GM23338 (cell line): ENCODE results near the gene PPP1R3F. TPM values are rescaled to one million over a fixed set of nuclear protein-coding genes. Genes with fewer than 3 reads are reported as not detected.

Experiments
- ATAC-seq: fragments of 200-7000 bp; cut with Tn5 transposase; 3 replicates; pipeline ENCODE4 v1.9.1; 2020
- DNase-seq: peaks from one replicate; pipeline ENCODE4 v3.0.0-alpha.2; 2015; ENCODE audit warnings: low spot score
- H2AFZ ChIP-seq: fragments of 200-600 bp; sonication (generic); 2 replicates; pipeline ENCODE4 v1.8.0; 2016; ENCODE audit warnings: antibody characterized with exemption, mild to moderate bottlenecking, moderate library complexity
- H3F3A ChIP-seq: fragments of 200-600 bp; sonication (generic); replicated peaks from 2 replicates; pipeline ENCODE4 v1.8.0; 2017; ENCODE audit warnings: antibody characterized with exemption, mixed run types, low read depth
- H3K27ac ChIP-seq: fragments of 200-600 bp; sonication (generic); 2 replicates; pipeline ENCODE4 v1.6.1; 2016; ENCODE audit warnings: low read depth
- H3K27me3 ChIP-seq: fragments of 200-600 bp; sonication (generic); 2 replicates; pipeline ENCODE4 v1.8.0; 2016; ENCODE audit warnings: mild to moderate bottlenecking, mixed run types, moderate library complexity; ENCODE audit not compliant: insufficient read depth
- H3K36me3 ChIP-seq: fragments of 200-600 bp; sonication (generic); 2 replicates; pipeline ENCODE4 v1.8.0; 2016; ENCODE audit warnings: mild to moderate bottlenecking; ENCODE audit not compliant: insufficient read depth
- H3K4me1 ChIP-seq: fragments of 200-600 bp; sonication (generic); 2 replicates; pipeline ENCODE4 v1.8.0; 2016; ENCODE audit warnings: mild to moderate bottlenecking, moderate library complexity; ENCODE audit not compliant: insufficient read depth
- H3K4me2 ChIP-seq: fragments of 200-600 bp; sonication (generic); 2 replicates; pipeline ENCODE4 v1.7.1; 2017; ENCODE audit warnings: mixed run types
- H3K4me3 ChIP-seq: fragments of 200-600 bp; sonication (generic); 2 replicates; pipeline ENCODE4 v1.6.1; 2016; ENCODE audit warnings: mixed run types
- H3K79me2 ChIP-seq: fragments of 200-600 bp; sonication (generic); replicated peaks from 2 replicates; pipeline ENCODE4 v1.8.0; 2017; ENCODE audit warnings: mild to moderate bottlenecking; ENCODE audit not compliant: insufficient read depth
- H3K9me2 ChIP-seq: fragments of 200-600 bp; sonication (generic); 2 replicates; pipeline ENCODE4 v1.8.0; 2017; ENCODE audit not compliant: insufficient read depth
- H4K20me1 ChIP-seq: fragments of 200-600 bp; sonication (generic); replicated peaks from 2 replicates; pipeline ENCODE4 v1.8.0; 2017; ENCODE audit warnings: mild to moderate bottlenecking; ENCODE audit not compliant: insufficient read depth
- H3K27ac Mint-ChIP-seq: 2 replicates; pipeline ENCODE4 v1.8.0; 2020; ENCODE audit warnings: inconsistent platforms, mild to moderate bottlenecking, moderate library complexity, mixed read lengths
- H3K27me3 Mint-ChIP-seq: 3 replicates; pipeline ENCODE4 v1.8.0; 2022; ENCODE audit warnings: low read depth, mild to moderate bottlenecking, moderate library complexity, mixed read lengths, inconsistent platforms; ENCODE audit not compliant: insufficient read depth, poor library complexity
- H3K36me3 Mint-ChIP-seq: 3 replicates; pipeline ENCODE4 v1.8.0; 2021; ENCODE audit warnings: low read depth, mild to moderate bottlenecking, inconsistent platforms, moderate library complexity, mixed read lengths
- H3K4me1 Mint-ChIP-seq: 3 replicates; pipeline ENCODE4 v1.8.0; 2020; ENCODE audit warnings: mild to moderate bottlenecking, inconsistent platforms, mixed read lengths
- H3K4me3 Mint-ChIP-seq: 3 replicates; pipeline ENCODE4 v1.8.0; 2021; ENCODE audit warnings: moderate library complexity, mild to moderate bottlenecking, inconsistent platforms, mixed read lengths
- H3K9me3 Mint-ChIP-seq: 3 replicates; pipeline ENCODE4 v1.8.0; 2020; ENCODE audit warnings: moderate library complexity, mild to moderate bottlenecking, inconsistent platforms, mixed read lengths
- CREB1 ChIP-seq: fragments of 250-450 bp; sonication (Bioruptor Pico); IDR thresholded peaks from 2 replicates; pipeline ENCODE4 v1.5.0; 2020; ENCODE audit warnings: low read depth, mild to moderate bottlenecking, moderate library complexity
- EZH2 ChIP-seq: fragments of 200-600 bp; sonication (generic); IDR thresholded peaks from one replicate; pipeline ENCODE4 v1.8.0; 2017; ENCODE audit warnings: antibody characterized with exemption, mild to moderate bottlenecking, low read depth; ENCODE audit not compliant: unreplicated experiment
- EZH2phosphoT487 ChIP-seq: fragments of 200-600 bp; sonication (generic); IDR thresholded peaks from one replicate; pipeline ENCODE4 v1.8.1; 2018; ENCODE audit warnings: antibody characterized with exemption; ENCODE audit not compliant: unreplicated experiment
- NANOG ChIP-seq: IDR thresholded peaks from 2 replicates; pipeline ENCODE4 v1.6.1; 2016; ENCODE audit warnings: antibody characterized with exemption, borderline replicate concordance
- POLR2AphosphoS5 ChIP-seq: IDR thresholded peaks from 2 replicates; pipeline ENCODE4 v1.6.1; 2016; ENCODE audit warnings: antibody characterized with exemption, low read depth
- ZNF114 ChIP-seq: fragments of 250-450 bp; sonication (Bioruptor Pico); IDR thresholded peaks from 2 replicates; pipeline ENCODE4 v1.5.0; 2020; ENCODE audit warnings: mild to moderate bottlenecking, moderate library complexity
- ZNF331 ChIP-seq: fragments of 250-450 bp; sonication (Bioruptor Pico); IDR thresholded peaks from 2 replicates; pipeline ENCODE4 v1.5.0; 2020; ENCODE audit warnings: low read depth, mild to moderate bottlenecking, moderate library complexity
- ZNF462 ChIP-seq: fragments of 250-450 bp; sonication (Bioruptor Pico); IDR thresholded peaks from 2 replicates; pipeline ENCODE4 v1.5.0; 2020; ENCODE audit warnings: mild to moderate bottlenecking, moderate library complexity
- polyA plus RNA-seq: library from polyadenylated mRNA; unstranded; fragments of >200 nt; fragmentation: Nextera tagmentation; extraction: Ambion mirVana; gene quantifications from 2 replicates; pipeline ENCODE4 v1.2.1, GENCODE V29; 2016
- total RNA-seq: library from RNA; depleted of rRNA; stranded (reverse); fragments of >200 nt; shearing (Covaris generic); gene quantifications from 2 replicates; pipeline ENCODE4 v1.2.3, GENCODE V29; 2014

PPP1R3F gene
- total and polyA plus RNA-seq, 2 experiments from 2014 or later: 3.1 to 11.3 TPM

- TF ChIP-seq ZNF462 (CRISPR knock-in tag) (no peak), CREB1 (CRISPR knock-in tag) (no peak), POLR2AphosphoS5 (no peak), ZNF331 (CRISPR knock-in tag) (no peak), EZH2 (no peak), EZH2phosphoT487 (no peak)
Observed at GRCh38 chrX:49254639-49255038, 15.0 kb upstream of the PPP1R3F start (continued).

- ATAC-seq (no peak), DNase-seq (no peak)
- Histone ChIP-seq H3K27ac (no peak overlapping the region), H3K9me2 (no peaks in the 10 kb centered on the region), H3K4me1 (no peaks in the 10 kb centered on the region), H3K36me3 (no peaks in the 10 kb centered on the region), H3K79me2 (no peaks in the 10 kb centered on the region), H2AFZ (no peak overlapping the region), H3K27me3 (no peaks in the 10 kb centered on the region), H3K4me2 (no peak overlapping the region), H3K4me3 (no peak overlapping the region), H4K20me1 (no peaks in the 10 kb centered on the region), H3F3A (no peaks in the 10 kb centered on the region)
- no peak overlapping the region for H3K4me3 Mint-ChIP-seq
- peaks cover 3% of the 10 kb centered on the region for H3K27me3 Mint-ChIP-seq
- no peaks in the 10 kb centered on the region for H3K9me3 Mint-ChIP-seq
- H3K27ac Mint-ChIP-seq: no peak overlapping the region
- no peaks in the 10 kb centered on the region; the same call in 2 of the 3 replicates for H3K36me3 Mint-ChIP-seq
- peaks cover 4% of the 10 kb centered on the region; the same call in 2 of the 3 replicates for H3K4me1 Mint-ChIP-seq
- TF ChIP-seq EZH2 (no peak), ZNF462 (CRISPR knock-in tag) (no peak), CREB1 (CRISPR knock-in tag) (no peak), NANOG (no peak), ZNF114 (no peak)
Observed at GRCh38 chrX:49256268-49256995, 13.2 kb upstream of the PPP1R3F start.
